Kidney epithelial cell (primary cell): Measurements from ENCODE around the gene COG3. TPM values are rescaled to one million over a fixed set of nuclear protein-coding genes. Genes with fewer than 3 reads are reported as not detected.

ENCODE experiments used
- DNase-seq: peaks from one replicate; pipeline ENCODE4 v3.0.0-alpha.2; 2010; ENCODE audit warnings: low read depth
- H3K27me3 ChIP-seq: 2 replicates; pipeline ENCODE4 v1.6.0; 2011; ENCODE audit warnings: low read length; ENCODE audit not compliant: control insufficient read depth, insufficient read depth
- H3K36me3 ChIP-seq: 2 replicates; pipeline ENCODE4 v1.5.1; 2011; ENCODE audit warnings: low read length; ENCODE audit not compliant: control insufficient read depth, insufficient read depth
- H3K4me3 ChIP-seq: 2 replicates; pipeline ENCODE4 v1.5.1; 2011; ENCODE audit warnings: low read depth, mild to moderate bottlenecking, control low read depth, low read length
- CTCF ChIP-seq: IDR thresholded peaks from 2 replicates; pipeline ENCODE4 v1.5.1; 2011; ENCODE audit warnings: mild to moderate bottlenecking, moderate library complexity, low read length, control low read depth, inconsistent platforms; ENCODE audit not compliant: insufficient read depth, poor library complexity, severe bottlenecking
- total RNA-seq: library from RNA; depleted of rRNA; stranded (reverse); fragments of >200 nt; gene quantifications from 2 replicates; pipeline ENCODE4 v1.2.3, GENCODE V29; 2015

Gene COG3
- total RNA-seq, 1 donor from 2014 or later, result 32.3 TPM

GRCh38 chr13:45446181-45446580 is 18.6 kb upstream of the COG3 start:
- DNase-seq, result no peak
- Histone ChIP-seq H3K36me3 (no peaks in the 10 kb centered on the region), H3K4me3 (no peak overlapping the region), H3K27me3 (no peaks in the 10 kb centered on the region)
- TF ChIP-seq CTCF, result no peak

DNA sequence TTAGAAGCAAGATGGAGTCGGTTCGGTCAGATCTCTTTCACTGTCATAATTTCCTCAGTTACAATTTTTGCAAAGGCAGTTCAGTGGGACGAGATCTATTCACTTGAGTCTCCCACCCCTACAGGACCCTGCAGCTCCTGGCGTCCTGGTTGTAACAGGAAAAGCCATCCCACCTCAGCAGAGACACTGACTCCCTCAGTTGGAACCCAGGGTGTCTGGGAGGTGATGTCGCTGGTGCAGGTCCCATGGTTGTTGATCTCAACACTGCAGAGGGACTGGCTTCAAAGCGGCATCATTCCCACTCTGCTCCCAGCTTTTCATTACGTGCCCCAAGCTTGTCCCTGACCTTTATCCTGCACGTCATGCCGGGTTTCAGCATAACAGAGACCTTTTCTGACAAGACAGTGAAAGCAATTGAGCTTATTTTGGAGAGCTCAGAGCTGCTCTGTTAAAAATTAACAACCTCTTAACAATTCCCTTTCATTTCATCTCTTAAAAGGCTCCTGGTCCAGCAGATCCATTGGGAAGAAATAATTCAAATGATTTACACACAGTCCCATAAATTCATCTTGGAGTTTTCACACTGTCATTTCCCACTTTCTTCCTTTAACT is 17.6 kb upstream of the COG3 start:
- DNase-seq, result no peak
- Histone ChIP-seq H3K4me3 (no peak overlapping the region), H3K36me3 (no peaks in the 10 kb centered on the region), H3K27me3 (no peaks in the 10 kb centered on the region)
- TF ChIP-seq CTCF, result no peak

DNA sequence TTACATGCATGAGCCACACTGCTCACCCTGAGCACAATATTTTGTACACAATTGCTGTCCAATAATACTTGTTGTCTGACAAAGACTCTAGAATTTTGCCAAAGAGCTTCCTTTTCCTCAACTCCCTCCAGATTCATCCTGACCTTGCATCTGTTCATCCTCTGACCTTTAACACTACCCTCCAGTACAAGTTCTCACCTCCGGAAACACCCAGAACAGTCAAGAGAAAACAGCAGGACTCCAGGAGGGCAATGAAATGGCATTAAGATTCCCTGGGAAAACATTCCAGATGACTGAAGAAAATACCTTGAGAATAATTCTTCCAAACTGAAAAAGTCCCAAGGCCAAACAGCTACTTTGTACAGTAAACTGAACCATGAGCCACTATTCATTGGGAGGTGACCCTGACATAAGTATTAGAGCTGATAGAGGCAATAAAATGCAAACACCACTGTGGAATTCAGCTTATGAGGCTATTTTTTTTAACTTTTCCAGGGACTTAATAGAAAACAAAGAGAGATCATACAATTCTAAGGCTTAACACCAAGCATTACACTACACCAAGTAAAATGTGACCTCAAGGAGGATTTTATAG is 15.7 kb upstream of the COG3 start:
- no peak for DNase-seq
- no peaks in the 10 kb centered on the region for H3K36me3 ChIP-seq
- TF ChIP-seq CTCF, result no peak

DNA sequence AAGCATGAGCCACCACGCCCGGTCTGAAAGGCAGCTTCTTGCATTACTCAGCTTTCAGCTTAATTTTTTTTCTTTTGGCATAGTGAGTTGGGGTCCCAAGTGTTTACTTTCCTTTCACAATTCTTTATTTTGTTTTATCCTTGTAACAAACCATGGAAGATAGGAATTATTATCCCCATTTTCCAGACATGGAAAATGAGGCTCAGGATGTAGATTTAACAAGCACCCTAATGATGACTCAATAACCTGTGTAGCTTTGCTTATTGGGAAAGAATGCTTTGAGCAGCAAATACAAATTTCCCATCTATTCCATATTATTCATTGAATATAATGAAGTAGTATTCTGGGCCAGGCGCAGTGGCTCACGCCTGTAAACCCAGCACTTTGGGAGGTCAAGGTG is 13.5 kb upstream of the COG3 start:
- no peak for DNase-seq
- no peak overlapping the region for H3K4me3 ChIP-seq
- H3K27me3 ChIP-seq, result no peaks in the 10 kb centered on the region
- H3K36me3 ChIP-seq, result no peaks in the 10 kb centered on the region
- no peak for TF ChIP-seq CTCF

More for the DNA sequence above, 15.7 kb upstream of the COG3 start:
- Histone ChIP-seq H3K27me3 (no peaks in the 10 kb centered on the region), H3K4me3 (no peak overlapping the region)

GRCh38 chr13:45454204-45454603 is 10.5 kb upstream of the COG3 start:
- no peak for DNase-seq
- no peak for TF ChIP-seq CTCF
- Histone ChIP-seq H3K36me3 (no peaks in the 10 kb centered on the region), H3K27me3 (no peaks in the 10 kb centered on the region), H3K4me3 (no peak overlapping the region)

DNA sequence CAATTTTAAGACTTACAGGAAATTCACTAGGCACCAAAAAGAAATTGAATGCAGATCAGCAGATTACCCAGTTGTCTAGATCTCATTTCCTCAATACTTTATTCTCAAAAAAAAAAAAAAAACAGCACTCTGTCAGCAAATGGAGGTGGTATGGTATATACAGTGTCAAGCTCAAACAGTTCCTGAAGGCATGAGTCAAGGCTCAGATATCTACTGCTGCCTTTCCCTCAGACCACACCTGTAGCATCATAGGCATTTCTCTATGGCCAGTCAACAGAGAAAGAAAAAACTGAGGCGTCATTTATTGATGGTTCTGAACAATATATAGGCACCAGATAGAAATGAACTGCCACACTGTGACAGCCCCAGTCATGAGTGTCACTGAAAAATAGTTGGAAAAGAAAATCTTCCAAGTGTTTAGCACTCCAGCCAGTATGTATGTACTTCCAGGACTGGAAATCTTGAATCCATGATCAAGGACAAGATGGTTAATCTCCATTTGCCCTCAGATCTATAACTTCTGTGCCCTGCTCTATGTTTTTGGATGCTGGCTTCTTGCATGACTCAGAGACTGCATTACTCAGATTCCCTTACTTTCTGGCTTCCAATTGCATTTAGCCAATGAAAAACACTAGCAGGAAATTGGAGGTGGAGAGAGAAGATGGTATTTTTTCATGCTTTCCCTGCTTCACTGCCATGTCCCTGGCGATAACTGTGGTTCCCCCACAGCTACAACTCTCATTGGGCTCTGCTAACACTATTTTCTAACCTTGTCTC is 8.4 kb upstream of the COG3 start:
- TF ChIP-seq CTCF, result no peak
- H3K27me3 ChIP-seq, result no peaks in the 10 kb centered on the region
- no peak overlapping the region for H3K4me3 ChIP-seq
- H3K36me3 ChIP-seq, result no peaks in the 10 kb centered on the region
- DNase-seq, result no peak
